Trophoblast cell (in vitro differentiated cells and primary cell): ENCODE measurements around the gene INPP5D.

ENCODE experiments used
- DNase-seq, 2 donors: peaks; one replicate each; pipeline ENCODE4 v3.0.0-alpha.2; 2016
- H2AFZ ChIP-seq: 2 replicates; pipeline ENCODE4 v1.6.1; 2013; ENCODE audit warnings: low read length, moderate library complexity, mild to moderate bottlenecking; ENCODE audit not compliant: insufficient read depth, poor library complexity
- H2AK5ac ChIP-seq: 2 replicates; pipeline ENCODE4 v1.6.1; 2013; ENCODE audit warnings: mild to moderate bottlenecking, low read length
- H2BK120ac ChIP-seq: 2 replicates; pipeline ENCODE4 v1.6.1; 2013; ENCODE audit warnings: low read length, mild to moderate bottlenecking, moderate library complexity; ENCODE audit not compliant: insufficient read depth, poor library complexity
- H2BK12ac ChIP-seq: 2 replicates; pipeline ENCODE4 v1.6.1; 2013; ENCODE audit warnings: mild to moderate bottlenecking, low read length, moderate library complexity
- H2BK5ac ChIP-seq: 2 replicates; pipeline ENCODE4 v1.6.1; 2013; ENCODE audit warnings: low read length, low read depth, moderate library complexity, mild to moderate bottlenecking; ENCODE audit not compliant: poor library complexity
- H3K14ac ChIP-seq: 2 replicates; pipeline ENCODE4 v1.6.1; 2013; ENCODE audit warnings: mild to moderate bottlenecking, low read length
- H3K18ac ChIP-seq: 2 replicates; pipeline ENCODE4 v1.6.1; 2013; ENCODE audit warnings: mild to moderate bottlenecking, low read length
- H3K23ac ChIP-seq: 2 replicates; pipeline ENCODE4 v1.6.1; 2013; ENCODE audit warnings: low read length
- H3K27ac ChIP-seq: 2 replicates; pipeline ENCODE4 v1.5.1; 2013; ENCODE audit warnings: low read depth, mild to moderate bottlenecking, inconsistent platforms, low read length, moderate library complexity
- H3K27me3 ChIP-seq: 2 replicates; pipeline ENCODE4 v1.6.1; 2013; ENCODE audit warnings: inconsistent platforms, mild to moderate bottlenecking, low read length, moderate library complexity; ENCODE audit not compliant: insufficient read depth
- H3K36me3 ChIP-seq, 2 experiments: 1 replicate in 1 of 2; 2 replicates in 1 of 2; pipeline ENCODE4 v1.6.1; 2013; ENCODE audit warnings: low read length in 2 of 2, mild to moderate bottlenecking in 2 of 2, moderate library complexity in 1 of 2; ENCODE audit not compliant: insufficient read depth in 2 of 2, control insufficient read depth in 1 of 2
- H3K4ac ChIP-seq: 2 replicates; pipeline ENCODE4 v1.6.1; 2013; ENCODE audit warnings: low read depth, mild to moderate bottlenecking, low read length, moderate library complexity
- H3K4me1 ChIP-seq, 2 experiments: 1 replicate in 1 of 2; 2 replicates in 1 of 2; pipeline ENCODE4 v1.6.1; 2013; ENCODE audit warnings: low read length in 2 of 2, mild to moderate bottlenecking in 2 of 2, moderate library complexity in 1 of 2; ENCODE audit not compliant: insufficient read depth in 2 of 2, control insufficient read depth in 1 of 2
- H3K4me2 ChIP-seq: 2 replicates; pipeline ENCODE4 v1.6.1; 2013; ENCODE audit warnings: inconsistent platforms, mild to moderate bottlenecking, low read length, moderate library complexity
- H3K4me3 ChIP-seq: 2 replicates; pipeline ENCODE4 v1.5.1; 2013; ENCODE audit warnings: mild to moderate bottlenecking, low read depth, low read length, inconsistent platforms
- H3K79me1 ChIP-seq: one replicate; pipeline ENCODE4 v1.6.1; 2013; ENCODE audit warnings: low read length
- H3K79me2 ChIP-seq: 2 replicates; pipeline ENCODE4 v1.6.1; 2013; ENCODE audit warnings: low read length, mild to moderate bottlenecking; ENCODE audit not compliant: control insufficient read depth, insufficient read depth, poor library complexity
- H3K9ac ChIP-seq: 2 replicates; pipeline ENCODE4 v1.6.1; 2013; ENCODE audit warnings: mild to moderate bottlenecking, low read length
- H3K9me3 ChIP-seq: 2 replicates; pipeline ENCODE4 v1.6.1; 2013; ENCODE audit warnings: low read depth, mild to moderate bottlenecking, control low read depth, inconsistent platforms, low read length; ENCODE audit not compliant: insufficient read depth
- H4K12ac ChIP-seq: 2 replicates; pipeline ENCODE4 v1.6.1; 2013; ENCODE audit warnings: low read depth, mild to moderate bottlenecking, low read length, moderate library complexity
- H4K8ac ChIP-seq: 2 replicates; pipeline ENCODE4 v1.6.1; 2013; ENCODE audit warnings: low read depth, mild to moderate bottlenecking, low read length, moderate library complexity
- H4K91ac ChIP-seq: one replicate; pipeline ENCODE4 v1.6.1; 2013; ENCODE audit warnings: low read depth, mild to moderate bottlenecking, low read length, moderate library complexity
- WGBS: extraction: QIAGEN DNeasy Blood & Tissue Kit; methylation state at CpG from one replicate; pipeline ENCODE4 v1.1.7; 2013; ENCODE audit warnings: missing lambda C conversion rate; ENCODE audit not compliant: insufficient read length, insufficient coverage; ENCODE audit errors: extremely low coverage; 5-methylcytosine and 5-hydroxymethylcytosine counted together

Gene INPP5D

GRCh38 chr2:233193738-233194137 lies 133.6 kb downstream of the INPP5D start:
- H4K8ac ChIP-seq = no peak overlapping the region
- H3K27me3 ChIP-seq = no peaks in the 10 kb centered on the region
- no peak overlapping the region for H2BK12ac ChIP-seq
- no peak overlapping the region for H2AK5ac ChIP-seq
- no peak overlapping the region for H2AFZ ChIP-seq
- no peaks in the 10 kb centered on the region for H3K79me1 ChIP-seq
- H3K4me1 ChIP-seq = no peaks in the 10 kb centered on the region
- no CpG with 5 or more reads among the region's 11 CpGs for WGBS
- no peak overlapping the region for H4K91ac ChIP-seq
- no peak overlapping the region for H2BK120ac ChIP-seq
- H3K79me2 ChIP-seq = no peaks in the 10 kb centered on the region
- no peak overlapping the region for H3K4me2 ChIP-seq
- H4K12ac ChIP-seq = no peak overlapping the region
- no peak overlapping the region for H3K14ac ChIP-seq
- DNase-seq = no peak
- H2BK5ac ChIP-seq = no peak overlapping the region
- no peak overlapping the region for H3K18ac ChIP-seq
- H3K4me3 ChIP-seq = no peak overlapping the region
- H3K4ac ChIP-seq = no peak overlapping the region
- H3K23ac ChIP-seq = no peak overlapping the region
- H3K9me3 ChIP-seq = peaks cover 2% of the 10 kb centered on the region
- no peaks in the 10 kb centered on the region for H3K36me3 ChIP-seq
- H3K9ac ChIP-seq = no peak overlapping the region
- H3K27ac ChIP-seq = no peak overlapping the region

GRCh38 chr2:233195027-233195426 lies 134.9 kb downstream of the INPP5D start:
- Histone ChIP-seq H3K9ac (no peak overlapping the region), H2BK120ac (no peak overlapping the region), H3K18ac (no peak overlapping the region), H2AFZ (no peak overlapping the region), H2BK5ac (no peak overlapping the region), H3K9me3 (peaks cover 2% of the 10 kb centered on the region), H3K14ac (no peak overlapping the region), H4K8ac (no peak overlapping the region), H3K4me3 (no peak overlapping the region), H3K27me3 (no peaks in the 10 kb centered on the region), H3K79me1 (no peaks in the 10 kb centered on the region), H3K23ac (no peak overlapping the region), H3K4ac (no peak overlapping the region), H4K91ac (no peak overlapping the region), H4K12ac (no peak overlapping the region), H2BK12ac (no peak overlapping the region), H3K4me1 (no peaks in the 10 kb centered on the region), H3K36me3 (no peaks in the 10 kb centered on the region), H3K79me2 (no peaks in the 10 kb centered on the region), H3K4me2 (no peak overlapping the region), H2AK5ac (no peak overlapping the region), H3K27ac (no peak overlapping the region)
- no CpG with 5 or more reads among the region's 5 CpGs for WGBS
- no peak for DNase-seq

- DNase-seq = no peak
- Histone ChIP-seq H2BK120ac (no peak overlapping the region), H3K9ac (no peak overlapping the region), H3K4me3 (no peak overlapping the region), H3K9me3 (no peaks in the 10 kb centered on the region), H4K8ac (no peak overlapping the region), H3K79me1 (no peaks in the 10 kb centered on the region), H3K36me3 (peaks cover 0 to 1% of the 10 kb centered on the region in 2 experiments), H4K12ac (no peak overlapping the region), H3K4me2 (no peak overlapping the region), H3K27ac (no peak overlapping the region), H3K18ac (no peak overlapping the region), H3K14ac (no peak overlapping the region), H3K27me3 (no peaks in the 10 kb centered on the region), H3K4ac (no peak overlapping the region), H2AK5ac (no peak overlapping the region), H3K79me2 (no peaks in the 10 kb centered on the region), H2BK5ac (no peak overlapping the region), H3K4me1 (no peaks in the 10 kb centered on the region), H4K91ac (no peak overlapping the region), H2AFZ (no peak overlapping the region), H3K23ac (no peak overlapping the region), H2BK12ac (no peak overlapping the region)
- WGBS = no CpG with 5 or more reads among the region's 6 CpGs
These were observed 136.9 kb downstream of the INPP5D start for GRCh38 chr2:233197022-233197421.

- H3K27me3 ChIP-seq = no peaks in the 10 kb centered on the region
- no peak overlapping the region for H2BK5ac ChIP-seq
- no peak overlapping the region for H2BK120ac ChIP-seq
- no peaks in the 10 kb centered on the region for H3K4me1 ChIP-seq
- no peak overlapping the region for H3K4ac ChIP-seq
- H2BK12ac ChIP-seq = no peak overlapping the region
- H4K8ac ChIP-seq = no peak overlapping the region
- no peaks in the 10 kb centered on the region for H3K79me1 ChIP-seq
- H3K27ac ChIP-seq = no peak overlapping the region
- no peak overlapping the region for H3K23ac ChIP-seq
- no peak overlapping the region for H3K18ac ChIP-seq
- no peak overlapping the region for H4K91ac ChIP-seq
- no peak overlapping the region for H3K4me3 ChIP-seq
- H3K14ac ChIP-seq = no peak overlapping the region
- H3K36me3 ChIP-seq = peaks cover 0 to 1% of the 10 kb centered on the region in 2 experiments
- peaks cover 4% of the 10 kb centered on the region for H3K9me3 ChIP-seq
- H3K4me2 ChIP-seq = no peak overlapping the region
- H3K79me2 ChIP-seq = no peaks in the 10 kb centered on the region
- H3K9ac ChIP-seq = no peak overlapping the region
- no peak overlapping the region for H2AK5ac ChIP-seq
- no peak for DNase-seq
- H4K12ac ChIP-seq = no peak overlapping the region
- H2AFZ ChIP-seq = no peak overlapping the region
- no CpG with 5 or more reads among the region's 12 CpGs for WGBS
These were observed 137.9 kb downstream of the INPP5D start for GRCh38 chr2:233198026-233198425.
